WTC11 (cell line): ENCODE results near the gene SALL3. TPM values are rescaled to one million over a fixed set of nuclear protein-coding genes. Genes with fewer than 3 reads are reported as not detected.

ENCODE experiments used
- ATAC-seq: fragments of 200-7000 bp; cut with Tn5 transposase; 2 replicates; pipeline ENCODE4 v1.10.0; 2021; ENCODE audit warnings: mild to moderate bottlenecking, moderate library complexity
- CTCF ChIA-PET: fragments of 300-600 bp; sonication (Branson Sonifier 250); formaldehyde crosslinking; loops from one replicate; lab custom pipeline; 2021; ENCODE audit warnings: antibody characterized with exemption; lab: Charles Lee
- POLR2A ChIA-PET: fragments of 350-600 bp; sonication (Branson Sonifier 250); formaldehyde crosslinking; loops from one replicate; lab custom pipeline; 2021; ENCODE audit warnings: antibody characterized with exemption; lab: Charles Lee
- DNase-seq: peaks from one replicate; pipeline ENCODE4 v3.0.0; 2021; ENCODE audit warnings: low spot score
- H3K27ac Mint-ChIP-seq: 2 replicates; pipeline ENCODE4 v1.8.0; 2021; ENCODE audit warnings: mixed read lengths
- H3K27me3 Mint-ChIP-seq: 2 replicates; pipeline ENCODE4 v1.8.0; 2021; ENCODE audit warnings: low read depth, mild to moderate bottlenecking, moderate library complexity, mixed read lengths
- H3K36me3 Mint-ChIP-seq: 2 replicates; pipeline ENCODE4 v1.8.0; 2021; ENCODE audit warnings: mixed read lengths
- H3K4me1 Mint-ChIP-seq: 2 replicates; pipeline ENCODE4 v1.8.0; 2022; ENCODE audit warnings: mixed read lengths
- H3K4me3 Mint-ChIP-seq: 2 replicates; pipeline ENCODE4 v1.8.0; 2021; ENCODE audit warnings: mild to moderate bottlenecking, moderate library complexity, mixed read lengths
- H3K9me3 Mint-ChIP-seq: 2 replicates; pipeline ENCODE4 v1.8.0; 2021; ENCODE audit warnings: mixed read lengths
- CREM ChIP-seq: sonication (generic); formaldehyde crosslinking; IDR thresholded peaks from 2 replicates; pipeline ENCODE4 v1.8.1; 2022; ENCODE audit warnings: mild to moderate bottlenecking, missing genetic modification reagents, moderate library complexity
- ELF4 ChIP-seq: sonication (generic); formaldehyde crosslinking; IDR thresholded peaks from 2 replicates; pipeline ENCODE4 v1.8.1; 2022; ENCODE audit warnings: low read depth, mild to moderate bottlenecking, moderate library complexity, missing genetic modification reagents
- FOXP1 ChIP-seq: sonication (generic); formaldehyde crosslinking; IDR thresholded peaks from 2 replicates; pipeline ENCODE4 v1.8.0; 2022; ENCODE audit warnings: missing genetic modification reagents, mild to moderate bottlenecking, moderate library complexity, borderline replicate concordance
- GABPB1 ChIP-seq: sonication (generic); formaldehyde crosslinking; IDR thresholded peaks from 2 replicates; pipeline ENCODE4 v1.8.1; 2023; ENCODE audit warnings: mild to moderate bottlenecking, missing genetic modification reagents
- GRHL2 ChIP-seq: fragments of 250-450 bp; sonication (Bioruptor Pico); IDR thresholded peaks from 2 replicates; pipeline ENCODE4 v1.8.0; 2022; ENCODE audit warnings: mild to moderate bottlenecking, moderate library complexity; ENCODE audit not compliant: insufficient replicate concordance, severe bottlenecking
- PRRX2 ChIP-seq: fragments of 250-450 bp; sonication (Bioruptor Pico); IDR thresholded peaks from 2 replicates; pipeline ENCODE4 v1.8.0; 2021; ENCODE audit warnings: mild to moderate bottlenecking
- ZBTB21 ChIP-seq: sonication (generic); formaldehyde crosslinking; IDR thresholded peaks from 2 replicates; pipeline ENCODE4 v1.8.1; 2023; ENCODE audit warnings: mild to moderate bottlenecking, missing genetic modification reagents, borderline replicate concordance
- ZNF138 ChIP-seq: sonication (generic); formaldehyde crosslinking; conservative IDR thresholded peaks from 2 replicates; pipeline ENCODE4 v1.8.1; 2022; ENCODE audit warnings: mild to moderate bottlenecking, moderate library complexity, missing genetic modification reagents
- total RNA-seq: library from RNA; stranded (reverse); gene quantifications from 3 replicates; pipeline ENCODE4 v1.2.3, GENCODE V29; 2021
- TF ChIP-seq, protein P1 (sequence below): sonication (generic); formaldehyde crosslinking; IDR thresholded peaks from 2 replicates; pipeline ENCODE4 v1.8.1; 2023; ENCODE audit warnings: mild to moderate bottlenecking, missing genetic modification reagents
- TF ChIP-seq, protein P2 (sequence below): sonication (generic); formaldehyde crosslinking; IDR thresholded peaks from 2 replicates; pipeline ENCODE4 v1.8.0; 2022; ENCODE audit warnings: mild to moderate bottlenecking, missing genetic modification reagents
- TF ChIP-seq, protein P3 (sequence below): fragments of 250-450 bp; sonication (Bioruptor Pico); IDR thresholded peaks from 2 replicates; pipeline ENCODE4 v1.9.0; 2021; ENCODE audit warnings: mild to moderate bottlenecking, borderline replicate concordance
- TF ChIP-seq, protein P4 (sequence below): sonication (generic); formaldehyde crosslinking; IDR thresholded peaks from 2 replicates; pipeline ENCODE4 v1.8.1; 2023; ENCODE audit warnings: mild to moderate bottlenecking, moderate library complexity, missing genetic modification reagents
- TF ChIP-seq, protein P5 (sequence below): fragments of 250-450 bp; sonication (Bioruptor Pico); IDR thresholded peaks from 2 replicates; pipeline ENCODE4 v2.1.2; 2022; ENCODE audit warnings: mild to moderate bottlenecking, moderate library complexity
- TF ChIP-seq, protein P6 (sequence below): sonication (generic); formaldehyde crosslinking; IDR thresholded peaks from 2 replicates; pipeline ENCODE4 v1.8.0; 2023; ENCODE audit warnings: missing genetic modification reagents
- TF ChIP-seq, protein P7 (sequence below): sonication (generic); formaldehyde crosslinking; IDR thresholded peaks from 2 replicates; pipeline ENCODE4 v1.8.1; 2023; ENCODE audit warnings: mild to moderate bottlenecking, missing genetic modification reagents, moderate library complexity

The SALL3 gene
- total RNA-seq, 1 experiment from 2014 or later: 87.0 TPM

DNA sequence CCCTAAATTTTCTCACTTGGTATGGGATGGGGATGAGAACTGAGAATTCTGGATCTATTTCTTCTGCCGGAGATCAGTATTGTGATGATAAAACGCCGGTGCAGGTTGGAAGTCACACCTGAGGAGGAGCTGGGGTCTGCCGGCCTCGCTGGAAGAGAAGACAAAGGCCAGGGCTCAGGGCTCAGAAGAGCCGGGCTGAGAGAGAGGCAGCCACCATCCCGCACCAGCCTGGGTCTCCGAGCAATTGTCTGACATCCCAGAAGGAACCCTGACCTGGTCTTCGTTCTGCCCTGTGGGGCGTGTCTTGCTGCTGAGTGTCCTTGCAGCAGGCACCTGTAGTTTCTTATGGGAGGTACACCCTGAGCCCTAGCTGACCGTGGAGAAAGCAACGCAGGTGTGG is 31.4 kb upstream of the SALL3 start (continued):
- TF ChIP-seq CREM: no peak
- TF ChIP-seq, protein P1, sequence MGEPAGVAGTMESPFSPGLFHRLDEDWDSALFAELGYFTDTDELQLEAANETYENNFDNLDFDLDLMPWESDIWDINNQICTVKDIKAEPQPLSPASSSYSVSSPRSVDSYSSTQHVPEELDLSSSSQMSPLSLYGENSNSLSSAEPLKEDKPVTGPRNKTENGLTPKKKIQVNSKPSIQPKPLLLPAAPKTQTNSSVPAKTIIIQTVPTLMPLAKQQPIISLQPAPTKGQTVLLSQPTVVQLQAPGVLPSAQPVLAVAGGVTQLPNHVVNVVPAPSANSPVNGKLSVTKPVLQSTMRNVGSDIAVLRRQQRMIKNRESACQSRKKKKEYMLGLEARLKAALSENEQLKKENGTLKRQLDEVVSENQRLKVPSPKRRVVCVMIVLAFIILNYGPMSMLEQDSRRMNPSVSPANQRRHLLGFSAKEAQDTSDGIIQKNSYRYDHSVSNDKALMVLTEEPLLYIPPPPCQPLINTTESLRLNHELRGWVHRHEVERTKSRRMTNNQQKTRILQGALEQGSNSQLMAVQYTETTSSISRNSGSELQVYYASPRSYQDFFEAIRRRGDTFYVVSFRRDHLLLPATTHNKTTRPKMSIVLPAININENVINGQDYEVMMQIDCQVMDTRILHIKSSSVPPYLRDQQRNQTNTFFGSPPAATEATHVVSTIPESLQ: no peak
- TF ChIP-seq, protein P2, sequence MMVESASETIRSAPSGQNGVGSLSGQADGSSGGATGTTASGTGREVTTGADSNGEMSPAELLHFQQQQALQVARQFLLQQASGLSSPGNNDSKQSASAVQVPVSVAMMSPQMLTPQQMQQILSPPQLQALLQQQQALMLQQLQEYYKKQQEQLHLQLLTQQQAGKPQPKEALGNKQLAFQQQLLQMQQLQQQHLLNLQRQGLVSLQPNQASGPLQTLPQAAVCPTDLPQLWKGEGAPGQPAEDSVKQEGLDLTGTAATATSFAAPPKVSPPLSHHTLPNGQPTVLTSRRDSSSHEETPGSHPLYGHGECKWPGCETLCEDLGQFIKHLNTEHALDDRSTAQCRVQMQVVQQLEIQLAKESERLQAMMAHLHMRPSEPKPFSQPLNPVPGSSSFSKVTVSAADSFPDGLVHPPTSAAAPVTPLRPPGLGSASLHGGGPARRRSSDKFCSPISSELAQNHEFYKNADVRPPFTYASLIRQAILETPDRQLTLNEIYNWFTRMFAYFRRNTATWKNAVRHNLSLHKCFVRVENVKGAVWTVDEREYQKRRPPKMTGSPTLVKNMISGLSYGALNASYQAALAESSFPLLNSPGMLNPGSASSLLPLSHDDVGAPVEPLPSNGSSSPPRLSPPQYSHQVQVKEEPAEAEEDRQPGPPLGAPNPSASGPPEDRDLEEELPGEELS (CRISPR knock-in tag): no peak
- no peak for TF ChIP-seq GABPB1 (CRISPR knock-in tag)
- no peak for TF ChIP-seq GRHL2 (CRISPR knock-in tag)

DNA sequence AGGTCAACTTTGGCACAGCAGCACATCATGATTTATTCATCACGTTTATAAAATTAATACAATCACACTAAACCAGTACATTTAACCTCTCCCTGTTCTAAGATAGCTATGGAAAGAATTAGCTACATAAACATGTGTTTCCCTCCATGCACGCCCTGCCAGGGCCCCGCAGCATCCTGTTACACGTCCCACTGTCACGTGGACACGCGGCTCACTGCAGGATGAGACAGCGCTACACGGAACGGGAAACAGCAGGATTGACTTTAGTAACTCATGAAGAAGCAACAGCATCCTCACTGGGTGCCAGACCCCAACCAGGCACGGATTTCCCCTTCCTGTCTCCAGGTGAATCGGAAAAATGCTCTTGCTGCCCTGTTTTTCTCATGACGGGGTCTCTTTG is 30.9 kb upstream of the SALL3 start:
- H3K4me3 Mint-ChIP-seq: no peak overlapping the region
- H3K27me3 Mint-ChIP-seq: peaks cover 11% of the 10 kb centered on the region
- TF ChIP-seq, protein P3, sequence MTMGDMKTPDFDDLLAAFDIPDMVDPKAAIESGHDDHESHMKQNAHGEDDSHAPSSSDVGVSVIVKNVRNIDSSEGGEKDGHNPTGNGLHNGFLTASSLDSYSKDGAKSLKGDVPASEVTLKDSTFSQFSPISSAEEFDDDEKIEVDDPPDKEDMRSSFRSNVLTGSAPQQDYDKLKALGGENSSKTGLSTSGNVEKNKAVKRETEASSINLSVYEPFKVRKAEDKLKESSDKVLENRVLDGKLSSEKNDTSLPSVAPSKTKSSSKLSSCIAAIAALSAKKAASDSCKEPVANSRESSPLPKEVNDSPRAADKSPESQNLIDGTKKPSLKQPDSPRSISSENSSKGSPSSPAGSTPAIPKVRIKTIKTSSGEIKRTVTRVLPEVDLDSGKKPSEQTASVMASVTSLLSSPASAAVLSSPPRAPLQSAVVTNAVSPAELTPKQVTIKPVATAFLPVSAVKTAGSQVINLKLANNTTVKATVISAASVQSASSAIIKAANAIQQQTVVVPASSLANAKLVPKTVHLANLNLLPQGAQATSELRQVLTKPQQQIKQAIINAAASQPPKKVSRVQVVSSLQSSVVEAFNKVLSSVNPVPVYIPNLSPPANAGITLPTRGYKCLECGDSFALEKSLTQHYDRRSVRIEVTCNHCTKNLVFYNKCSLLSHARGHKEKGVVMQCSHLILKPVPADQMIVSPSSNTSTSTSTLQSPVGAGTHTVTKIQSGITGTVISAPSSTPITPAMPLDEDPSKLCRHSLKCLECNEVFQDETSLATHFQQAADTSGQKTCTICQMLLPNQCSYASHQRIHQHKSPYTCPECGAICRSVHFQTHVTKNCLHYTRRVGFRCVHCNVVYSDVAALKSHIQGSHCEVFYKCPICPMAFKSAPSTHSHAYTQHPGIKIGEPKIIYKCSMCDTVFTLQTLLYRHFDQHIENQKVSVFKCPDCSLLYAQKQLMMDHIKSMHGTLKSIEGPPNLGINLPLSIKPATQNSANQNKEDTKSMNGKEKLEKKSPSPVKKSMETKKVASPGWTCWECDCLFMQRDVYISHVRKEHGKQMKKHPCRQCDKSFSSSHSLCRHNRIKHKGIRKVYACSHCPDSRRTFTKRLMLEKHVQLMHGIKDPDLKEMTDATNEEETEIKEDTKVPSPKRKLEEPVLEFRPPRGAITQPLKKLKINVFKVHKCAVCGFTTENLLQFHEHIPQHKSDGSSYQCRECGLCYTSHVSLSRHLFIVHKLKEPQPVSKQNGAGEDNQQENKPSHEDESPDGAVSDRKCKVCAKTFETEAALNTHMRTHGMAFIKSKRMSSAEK (CRISPR knock-in tag): no peak
- TF ChIP-seq PRRX2 (CRISPR knock-in tag) (no peak), ZBTB21 (CRISPR knock-in tag) (no peak)
- TF ChIP-seq, protein P4, sequence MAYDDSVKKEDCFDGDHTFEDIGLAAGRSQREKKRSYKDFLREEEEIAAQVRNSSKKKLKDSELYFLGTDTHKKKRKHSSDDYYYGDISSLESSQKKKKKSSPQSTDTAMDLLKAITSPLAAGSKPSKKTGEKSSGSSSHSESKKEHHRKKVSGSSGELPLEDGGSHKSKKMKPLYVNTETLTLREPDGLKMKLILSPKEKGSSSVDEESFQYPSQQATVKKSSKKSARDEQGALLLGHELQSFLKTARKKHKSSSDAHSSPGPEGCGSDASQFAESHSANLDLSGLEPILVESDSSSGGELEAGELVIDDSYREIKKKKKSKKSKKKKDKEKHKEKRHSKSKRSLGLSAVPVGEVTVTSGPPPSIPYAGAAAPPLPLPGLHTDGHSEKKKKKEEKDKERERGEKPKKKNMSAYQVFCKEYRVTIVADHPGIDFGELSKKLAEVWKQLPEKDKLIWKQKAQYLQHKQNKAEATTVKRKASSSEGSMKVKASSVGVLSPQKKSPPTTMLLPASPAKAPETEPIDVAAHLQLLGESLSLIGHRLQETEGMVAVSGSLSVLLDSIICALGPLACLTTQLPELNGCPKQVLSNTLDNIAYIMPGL (CRISPR knock-in tag): no peak
- TF ChIP-seq, protein P5, sequence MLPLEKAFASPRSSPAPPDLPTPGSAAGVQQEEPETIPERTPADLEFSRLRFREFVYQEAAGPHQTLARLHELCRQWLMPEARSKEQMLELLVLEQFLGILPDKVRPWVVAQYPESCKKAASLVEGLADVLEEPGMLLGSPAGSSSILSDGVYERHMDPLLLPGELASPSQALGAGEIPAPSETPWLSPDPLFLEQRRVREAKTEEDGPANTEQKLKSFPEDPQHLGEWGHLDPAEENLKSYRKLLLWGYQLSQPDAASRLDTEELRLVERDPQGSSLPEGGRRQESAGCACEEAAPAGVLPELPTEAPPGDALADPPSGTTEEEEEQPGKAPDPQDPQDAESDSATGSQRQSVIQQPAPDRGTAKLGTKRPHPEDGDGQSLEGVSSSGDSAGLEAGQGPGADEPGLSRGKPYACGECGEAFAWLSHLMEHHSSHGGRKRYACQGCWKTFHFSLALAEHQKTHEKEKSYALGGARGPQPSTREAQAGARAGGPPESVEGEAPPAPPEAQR (CRISPR knock-in tag): no peak
- H3K27ac Mint-ChIP-seq: no peak overlapping the region; the same call in 1 of the 2 replicates
- ATAC-seq (no peak), DNase-seq (no peak)
- peaks cover 17% of the 10 kb centered on the region for H3K4me1 Mint-ChIP-seq
- H3K36me3 Mint-ChIP-seq: peaks cover 26% of the 10 kb centered on the region
- ChIA-PET CTCF (no interaction called here), POLR2A (no interaction called here)
- peaks cover 27% of the 10 kb centered on the region for H3K9me3 Mint-ChIP-seq

DNA sequence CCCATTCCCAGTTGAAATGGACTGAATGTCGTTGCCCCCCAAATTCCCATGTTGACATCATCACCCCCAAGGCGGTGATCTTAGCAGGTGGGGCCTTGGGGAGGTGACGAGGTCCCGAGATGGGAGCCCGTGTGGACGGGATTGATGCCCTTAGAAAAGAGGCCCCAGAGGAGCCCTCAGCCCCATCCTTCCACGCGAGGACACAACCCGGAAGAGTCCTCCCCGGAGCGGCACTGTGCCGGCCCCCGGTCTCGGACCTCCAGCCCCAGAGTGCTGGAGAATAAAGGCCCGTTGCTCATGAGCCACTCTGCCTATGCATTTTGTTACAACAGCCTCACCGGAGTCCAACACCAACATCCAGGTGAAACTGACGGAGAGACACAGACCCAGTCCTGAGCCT is 30.4 kb upstream of the SALL3 start:
- H3K27me3 Mint-ChIP-seq: peaks cover 6% of the 10 kb centered on the region
- no peak overlapping the region for H3K27ac Mint-ChIP-seq
- ATAC-seq: no peak
- ChIA-PET CTCF (no interaction called here), POLR2A (no interaction called here)
- H3K36me3 Mint-ChIP-seq: peaks cover 22% of the 10 kb centered on the region
- peaks cover 23% of the 10 kb centered on the region for H3K9me3 Mint-ChIP-seq
- no peak overlapping the region for H3K4me3 Mint-ChIP-seq
- no peak for DNase-seq
- peaks cover 16% of the 10 kb centered on the region for H3K4me1 Mint-ChIP-seq
- TF ChIP-seq, protein P6, sequence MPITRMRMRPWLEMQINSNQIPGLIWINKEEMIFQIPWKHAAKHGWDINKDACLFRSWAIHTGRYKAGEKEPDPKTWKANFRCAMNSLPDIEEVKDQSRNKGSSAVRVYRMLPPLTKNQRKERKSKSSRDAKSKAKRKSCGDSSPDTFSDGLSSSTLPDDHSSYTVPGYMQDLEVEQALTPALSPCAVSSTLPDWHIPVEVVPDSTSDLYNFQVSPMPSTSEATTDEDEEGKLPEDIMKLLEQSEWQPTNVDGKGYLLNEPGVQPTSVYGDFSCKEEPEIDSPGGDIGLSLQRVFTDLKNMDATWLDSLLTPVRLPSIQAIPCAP: no peak
- TF ChIP-seq, protein P7, sequence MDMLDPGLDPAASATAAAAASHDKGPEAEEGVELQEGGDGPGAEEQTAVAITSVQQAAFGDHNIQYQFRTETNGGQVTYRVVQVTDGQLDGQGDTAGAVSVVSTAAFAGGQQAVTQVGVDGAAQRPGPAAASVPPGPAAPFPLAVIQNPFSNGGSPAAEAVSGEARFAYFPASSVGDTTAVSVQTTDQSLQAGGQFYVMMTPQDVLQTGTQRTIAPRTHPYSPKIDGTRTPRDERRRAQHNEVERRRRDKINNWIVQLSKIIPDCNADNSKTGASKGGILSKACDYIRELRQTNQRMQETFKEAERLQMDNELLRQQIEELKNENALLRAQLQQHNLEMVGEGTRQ (CRISPR knock-in tag): no peak
- no peak for TF ChIP-seq FOXP1 (CRISPR knock-in tag)
- TF ChIP-seq ELF4 (CRISPR knock-in tag): no peak
- TF ChIP-seq, protein P5 (CRISPR knock-in tag): no peak
- no peak for TF ChIP-seq ZNF138
